WERI-Rb-1 (cell line): ENCODE results near the gene SYNGAP1.

Source experiments
- DNase-seq: peaks from one replicate; pipeline ENCODE4 v3.0.0-alpha.2; 2020
- H3K27ac ChIP-seq: fragments of 250-450 bp; sonication (Bioruptor Pico); 2 replicates; pipeline ENCODE4 v1.5.1; 2020; ENCODE audit warnings: mild to moderate bottlenecking, moderate library complexity
- H3K27me3 ChIP-seq: fragments of 250-450 bp; sonication (Bioruptor Pico); 2 replicates; pipeline ENCODE4 v1.5.1; 2021; ENCODE audit warnings: mild to moderate bottlenecking, low read depth, moderate library complexity; ENCODE audit not compliant: insufficient read depth, severe bottlenecking
- H3K36me3 ChIP-seq: fragments of 250-450 bp; sonication (Bioruptor Pico); 2 replicates; pipeline ENCODE4 v1.5.1; 2020; ENCODE audit warnings: mild to moderate bottlenecking, moderate library complexity
- H3K4me3 ChIP-seq: 2 replicates; pipeline ENCODE4 v1.5.1; 2011; ENCODE audit warnings: low read depth, mild to moderate bottlenecking, control low read depth, low read length
- H3K9me3 ChIP-seq: fragments of 250-450 bp; sonication (Bioruptor Pico); 2 replicates; pipeline ENCODE4 v1.5.1; 2021; ENCODE audit warnings: mild to moderate bottlenecking, moderate library complexity; ENCODE audit not compliant: severe bottlenecking
- CTCF ChIP-seq: IDR thresholded peaks from 2 replicates; pipeline ENCODE4 v1.5.1; 2011; ENCODE audit warnings: low read depth, mild to moderate bottlenecking, control low read depth, inconsistent platforms, low read length

Gene SYNGAP1

DNA sequence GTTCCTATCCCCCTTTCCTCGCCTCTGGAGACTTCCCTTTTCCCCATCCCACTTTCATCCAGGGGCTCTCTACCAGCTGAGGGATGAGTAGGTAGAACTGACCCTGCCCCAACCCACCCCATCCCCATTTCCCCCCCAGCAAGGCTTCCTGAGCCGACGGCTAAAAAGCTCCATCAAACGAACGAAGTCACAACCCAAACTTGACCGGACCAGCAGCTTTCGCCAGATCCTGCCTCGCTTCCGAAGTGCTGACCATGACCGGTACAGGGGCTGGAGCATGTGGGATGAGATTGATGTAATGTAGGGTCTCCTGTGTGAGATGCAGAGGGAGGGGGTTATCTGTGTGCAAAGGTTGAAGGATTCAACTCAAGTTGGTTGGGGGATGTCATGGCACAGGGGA, 12.7 kb downstream of the SYNGAP1 start:
- H3K36me3 ChIP-seq, result peaks cover 76% of the 10 kb centered on the region
- no peaks in the 10 kb centered on the region for H3K27me3 ChIP-seq
- no peaks in the 10 kb centered on the region for H3K9me3 ChIP-seq
- DNase-seq, result no peak
- H3K27ac ChIP-seq, result no peak overlapping the region
- no peak overlapping the region for H3K4me3 ChIP-seq
- no peak for TF ChIP-seq CTCF

DNA sequence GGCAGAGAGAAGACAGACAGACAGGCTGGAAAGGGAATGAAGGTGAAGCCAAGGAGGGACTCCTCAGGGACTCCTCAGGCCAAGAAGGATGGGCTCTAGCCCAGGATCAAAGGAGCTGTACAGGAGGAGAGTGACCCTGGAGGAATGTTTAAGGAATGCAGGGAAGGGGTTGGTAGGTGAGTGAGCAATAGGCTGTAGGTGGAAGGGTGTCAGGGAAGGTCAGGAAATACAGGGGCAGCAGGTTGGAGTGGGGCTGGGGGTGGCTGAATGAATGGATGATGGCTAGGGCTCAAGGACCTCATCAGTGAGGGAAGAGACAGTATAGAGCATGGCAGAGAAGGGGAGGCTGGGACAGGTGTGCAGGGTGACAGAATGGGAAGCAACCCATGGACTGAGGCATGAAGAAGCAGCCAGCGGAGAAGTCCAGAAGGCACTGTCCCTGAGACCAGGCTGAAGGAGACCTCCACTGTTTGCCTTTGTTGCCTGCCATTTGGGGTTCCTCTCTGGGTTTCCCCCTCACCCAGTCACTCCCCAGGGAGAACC, 13.2 kb downstream of the SYNGAP1 start:
- no peak overlapping the region for H3K27ac ChIP-seq
- no peak for DNase-seq
- no peak overlapping the region for H3K4me3 ChIP-seq
- H3K27me3 ChIP-seq, result no peaks in the 10 kb centered on the region
- TF ChIP-seq CTCF, result no peak
- peaks cover 79% of the 10 kb centered on the region for H3K36me3 ChIP-seq
- no peaks in the 10 kb centered on the region for H3K9me3 ChIP-seq

DNA sequence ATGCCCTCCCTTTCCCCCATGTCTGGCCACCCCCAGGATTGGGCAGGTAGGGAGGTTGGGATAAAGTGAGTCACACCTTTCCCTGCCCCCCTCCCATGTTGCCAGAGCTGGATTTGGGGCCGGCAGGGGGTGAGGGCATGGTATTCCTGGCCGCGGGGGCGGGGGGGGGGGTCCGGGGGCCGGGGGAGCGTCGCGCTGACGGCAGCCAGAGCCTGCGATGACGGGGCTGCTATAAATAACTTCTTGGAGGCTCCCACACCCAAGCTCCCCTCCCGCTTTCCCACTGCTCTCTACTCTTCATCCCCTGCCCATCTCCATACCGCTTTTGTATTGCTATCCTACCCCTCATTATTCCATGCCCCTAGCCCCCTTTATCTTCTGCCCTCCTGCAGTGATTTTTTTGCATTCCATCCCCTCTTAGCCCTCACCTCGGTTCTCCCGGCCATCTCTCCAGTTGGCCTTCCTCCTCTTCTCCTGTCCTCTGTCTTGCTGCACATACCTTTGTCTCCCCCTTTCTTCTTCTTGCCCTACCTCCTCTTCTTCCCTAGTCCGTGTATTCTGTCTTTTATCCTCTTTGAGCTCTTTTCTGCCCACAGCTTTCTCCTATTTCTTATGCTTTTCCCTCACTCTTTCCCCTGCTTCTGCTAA, 13.8 kb downstream of the SYNGAP1 start:
- no peak overlapping the region for H3K4me3 ChIP-seq

GRCh38 chr6:33434961-33435360, 15.1 kb downstream of the SYNGAP1 start:
- H3K27ac ChIP-seq, result no peak overlapping the region
- peaks cover 85% of the 10 kb centered on the region for H3K36me3 ChIP-seq
- no peak for TF ChIP-seq CTCF
- H3K9me3 ChIP-seq, result no peaks in the 10 kb centered on the region
- no peaks in the 10 kb centered on the region for H3K27me3 ChIP-seq
- DNase-seq, result no peak
- no peak overlapping the region for H3K4me3 ChIP-seq

More for the DNA sequence above, 13.8 kb downstream of the SYNGAP1 start:
- no peak for TF ChIP-seq CTCF
- no peak overlapping the region for H3K27ac ChIP-seq
- no peaks in the 10 kb centered on the region for H3K27me3 ChIP-seq
- DNase-seq, result no peak
- H3K36me3 ChIP-seq, result peaks cover 80% of the 10 kb centered on the region
- no peaks in the 10 kb centered on the region for H3K9me3 ChIP-seq

DNA sequence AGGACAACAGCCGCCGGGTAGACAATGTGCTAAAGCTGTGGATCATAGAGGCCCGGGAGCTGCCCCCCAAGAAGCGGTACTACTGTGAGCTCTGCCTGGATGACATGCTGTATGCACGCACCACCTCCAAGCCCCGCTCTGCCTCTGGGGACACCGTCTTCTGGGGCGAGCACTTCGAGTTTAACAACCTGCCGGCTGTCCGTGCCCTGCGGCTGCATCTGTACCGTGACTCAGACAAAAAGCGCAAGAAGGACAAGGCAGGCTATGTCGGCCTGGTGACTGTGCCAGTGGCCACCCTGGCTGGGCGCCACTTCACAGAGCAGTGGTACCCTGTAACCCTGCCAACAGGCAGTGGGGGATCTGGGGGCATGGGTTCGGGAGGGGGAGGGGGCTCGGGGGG, 17.8 kb downstream of the SYNGAP1 start:
- no peak for TF ChIP-seq CTCF
- Histone ChIP-seq H3K27ac (no peak overlapping the region), H3K27me3 (no peaks in the 10 kb centered on the region), H3K36me3 (peaks cover 89% of the 10 kb centered on the region), H3K9me3 (no peaks in the 10 kb centered on the region), H3K4me3 (no peak overlapping the region)
- no peak for DNase-seq
